GM21529 (cell line): ENCODE measurements around the gene KIF3A.
"Not testable (repeated sequence)": the region's sequence is repeated elsewhere in the genome, so short reads cannot be mapped to it uniquely, and the experiment has no call there.

Experiments
- ATAC-seq: cut with Tn5 transposase; IDR thresholded peaks from one replicate; pipeline ENCODE4 v1.9.1; 2021; ENCODE audit not compliant: unreplicated experiment

Gene KIF3A

DNA sequence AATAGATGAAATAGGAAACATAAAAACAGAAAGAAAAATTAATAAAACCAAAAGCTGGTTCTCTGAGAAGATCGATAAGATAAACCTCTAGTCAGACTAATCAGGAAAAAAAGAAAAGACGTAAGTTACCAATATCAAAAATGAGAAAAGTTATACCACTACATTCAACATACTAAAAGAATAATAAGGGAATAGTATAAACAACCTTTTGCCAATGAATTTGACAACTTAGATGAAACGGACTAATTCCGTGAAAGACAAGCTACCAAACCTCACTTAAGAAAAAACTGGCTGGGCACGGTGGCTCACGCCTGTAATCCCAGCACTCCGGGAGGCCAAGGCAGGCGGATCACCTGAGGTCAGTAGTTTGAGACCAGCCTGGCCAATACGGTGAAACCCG lies 7.5 kb downstream of the KIF3A start:
- ATAC-seq, result no peak

DNA sequence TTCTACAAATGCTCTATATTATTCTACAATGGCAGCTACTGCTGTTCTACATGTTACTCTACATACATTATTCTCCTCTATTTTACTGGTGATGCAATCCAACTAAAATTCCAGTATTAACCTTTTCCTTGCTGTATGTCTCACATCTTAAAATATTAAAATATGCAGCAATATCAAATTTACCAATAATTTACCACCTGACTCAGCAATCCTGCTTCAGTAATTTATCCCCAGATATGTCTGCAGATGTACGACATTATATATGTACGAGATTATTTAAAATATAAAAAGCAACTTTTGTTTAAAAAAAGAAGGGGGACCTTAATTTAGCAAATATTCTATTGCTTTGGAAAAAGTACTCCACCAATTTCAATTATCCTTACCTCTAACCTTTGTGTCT lies 11.6 kb downstream of the KIF3A start:
- no peak for ATAC-seq

DNA sequence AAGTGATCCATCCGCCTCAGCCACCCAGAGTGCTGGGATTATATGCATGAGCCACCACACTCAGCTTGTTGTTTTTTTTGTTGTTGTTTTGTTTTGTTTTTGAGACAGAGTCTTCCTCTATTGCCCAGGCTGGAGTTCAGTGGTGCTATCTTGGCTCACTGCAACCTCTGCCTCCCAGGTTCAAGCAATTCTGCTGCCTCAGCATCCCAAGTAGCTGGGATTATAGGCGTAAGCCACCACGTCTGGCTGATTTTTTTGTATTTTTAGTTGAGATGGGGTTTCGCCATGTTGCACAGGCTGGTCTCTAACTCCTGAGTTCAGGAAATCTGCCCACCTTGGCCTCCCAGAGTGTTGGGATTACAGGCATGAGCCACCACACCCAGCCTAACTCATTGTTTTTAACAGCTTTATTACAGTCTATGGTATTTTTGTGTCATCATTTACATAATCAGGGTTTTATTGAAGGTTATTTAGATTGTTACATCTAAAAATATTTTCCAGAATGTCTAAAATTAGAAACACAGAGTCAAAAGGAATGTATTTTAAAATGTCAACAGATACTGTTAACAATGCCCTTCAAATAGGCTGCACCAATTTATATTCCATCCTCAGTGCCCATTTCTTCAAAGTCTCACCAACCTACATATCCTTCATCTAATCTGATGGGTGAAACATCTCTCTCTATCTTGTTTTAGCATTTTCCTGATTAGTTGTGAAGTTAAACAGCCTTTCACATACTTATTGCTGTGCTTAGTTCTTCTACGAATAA lies 18.6 kb downstream of the KIF3A start:
- ATAC-seq, result no peak

DNA sequence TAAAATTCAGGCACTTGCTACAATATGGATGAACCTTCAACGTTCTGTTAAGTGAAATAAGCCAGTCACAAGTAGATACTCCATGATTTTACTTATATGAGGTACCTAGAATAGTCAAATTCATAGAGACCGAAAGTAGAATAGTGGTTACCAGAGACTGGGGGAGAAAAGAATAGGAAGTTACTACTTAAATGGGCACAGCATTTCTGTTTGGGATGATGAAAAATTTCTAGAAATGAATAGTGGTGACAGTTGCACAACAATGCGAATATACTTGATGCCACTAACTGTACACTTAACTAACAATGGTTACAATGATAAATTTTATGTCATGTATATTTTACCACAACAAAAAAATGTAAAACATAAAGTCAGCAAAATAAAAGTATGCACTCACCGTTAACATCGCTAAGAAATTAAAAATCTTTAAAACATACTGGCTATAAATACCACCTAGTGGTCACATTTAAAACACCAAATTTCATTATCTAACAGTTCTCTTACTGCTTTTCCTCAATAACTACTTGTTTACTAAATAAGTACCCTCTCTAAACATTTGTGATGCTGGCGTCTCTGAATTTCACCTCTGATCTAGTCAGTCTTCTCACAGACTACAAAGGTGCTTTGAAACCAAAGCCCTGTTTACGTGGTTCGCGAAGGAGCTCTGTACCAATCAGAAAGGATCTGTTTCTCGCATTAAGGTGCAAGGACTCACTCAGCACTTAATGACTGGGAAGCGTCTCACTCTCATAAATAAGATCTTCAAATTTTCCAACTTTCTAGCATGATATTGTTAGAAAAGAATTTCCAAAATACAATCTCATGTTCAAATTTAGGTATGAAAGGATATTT lies 22.7 kb downstream of the KIF3A start:
- no peak for ATAC-seq

DNA sequence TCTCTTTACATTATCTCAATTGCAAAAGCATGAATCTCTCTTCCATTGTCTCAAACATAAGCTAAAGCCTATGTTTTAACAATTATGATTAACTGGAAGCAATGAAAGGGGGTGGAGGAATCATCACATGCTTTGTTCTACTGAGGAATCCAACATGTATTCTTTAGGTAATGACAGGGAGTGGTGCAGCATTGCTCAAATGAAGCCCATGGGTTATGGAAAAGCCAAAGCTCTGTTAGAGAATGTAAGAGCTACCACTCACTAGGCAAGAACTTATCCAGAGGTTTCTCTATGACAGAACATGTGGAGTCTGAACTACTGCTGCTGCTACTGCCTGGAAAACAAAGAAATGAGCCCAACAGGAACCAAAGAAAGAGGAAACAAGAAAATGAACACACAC lies 28.7 kb downstream of the KIF3A start:
- no peak for ATAC-seq

DNA sequence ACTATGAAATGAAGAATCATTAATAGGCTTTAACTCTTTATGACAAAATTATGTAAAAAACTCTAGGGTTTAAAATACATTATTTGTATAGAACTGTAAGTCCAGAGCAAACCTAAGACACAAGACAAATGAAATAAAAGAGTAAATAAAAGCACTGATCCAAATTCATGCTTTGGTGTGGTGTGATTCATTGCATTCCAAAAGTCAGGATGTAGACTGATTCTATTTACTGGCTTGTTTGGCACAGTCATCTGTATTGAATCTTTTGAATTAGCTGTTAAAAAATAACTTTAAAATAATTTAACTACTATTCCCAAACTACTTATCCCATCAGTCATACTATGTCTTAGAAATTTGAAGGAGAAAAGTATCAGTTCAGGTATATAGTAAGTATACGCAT lies 32.5 kb downstream of the KIF3A start:
- no peak for ATAC-seq

DNA sequence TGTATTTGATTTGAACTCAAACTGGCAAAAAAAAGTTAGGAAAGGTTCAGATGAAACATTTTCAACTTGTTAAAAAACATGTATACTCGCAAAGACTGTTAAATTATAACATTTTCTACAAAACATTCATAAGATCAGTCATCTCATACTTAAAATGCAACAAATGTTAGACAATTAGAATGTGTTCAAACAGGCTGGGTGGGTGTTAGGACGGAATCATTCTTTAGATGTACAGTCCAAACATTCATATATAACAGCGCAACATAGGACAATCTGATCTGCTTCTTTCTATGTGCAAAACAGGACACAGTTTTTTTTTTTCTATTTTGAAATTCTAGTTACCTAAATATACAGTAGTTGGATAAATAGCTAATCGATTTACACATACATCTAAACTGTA lies 41.4 kb downstream of the KIF3A start:
- ATAC-seq, result no peak

DNA sequence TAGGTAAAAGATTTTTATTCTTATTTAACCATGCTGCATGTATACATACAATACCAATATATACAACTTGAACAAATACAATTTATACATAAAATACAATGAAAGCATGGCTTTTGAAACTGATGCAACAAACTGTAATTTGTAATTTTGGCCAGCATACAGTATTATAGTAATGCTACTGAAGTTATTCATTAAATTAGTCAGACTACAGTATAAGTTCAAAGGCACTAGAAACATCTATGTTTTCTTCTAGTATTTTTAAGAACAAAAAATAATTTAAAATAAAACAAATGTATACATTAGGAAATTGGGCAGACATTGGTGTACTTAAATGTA lies 44.7 kb downstream of the KIF3A start:
- no peak for ATAC-seq

DNA sequence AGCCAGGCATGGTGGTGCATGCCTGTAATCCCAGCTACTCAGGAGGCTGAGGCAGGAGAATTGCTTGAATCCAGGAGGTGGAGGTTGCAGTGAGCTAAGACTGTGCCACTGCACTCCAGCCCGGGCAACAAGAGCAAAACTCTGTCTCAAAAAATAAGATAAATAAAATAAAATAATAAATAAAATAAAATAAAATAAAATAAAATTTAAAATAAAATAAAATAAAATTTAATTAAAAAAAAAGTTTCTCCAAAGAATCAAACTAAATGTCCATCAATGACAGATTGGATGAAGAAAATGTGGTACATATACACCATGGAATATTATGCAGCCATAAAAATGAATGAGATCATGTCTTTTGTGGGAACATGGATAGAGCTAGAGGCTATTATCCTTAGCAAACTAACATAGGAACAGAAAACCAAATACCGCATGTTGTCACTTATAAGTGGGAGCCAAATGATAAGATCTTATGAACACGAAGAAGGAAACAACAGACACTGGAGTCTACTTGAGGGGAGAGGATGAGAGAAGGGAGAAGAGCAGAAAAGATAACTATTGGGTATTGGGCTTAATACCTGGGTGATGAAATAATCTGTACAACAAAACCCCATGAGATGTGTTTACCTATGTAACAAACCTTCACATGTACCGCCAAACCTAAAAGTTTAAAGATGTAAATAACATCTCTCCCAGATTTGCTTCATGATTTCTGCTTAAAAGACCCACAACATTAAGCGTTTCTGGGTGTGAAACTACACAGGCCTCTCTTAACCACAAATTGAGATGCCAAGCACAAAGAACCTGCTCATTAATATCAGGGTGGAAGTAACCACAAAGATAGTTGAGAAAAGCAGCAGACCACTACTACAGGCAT lies 45.4 kb downstream of the KIF3A start:
- not testable (repeated sequence) for ATAC-seq

DNA sequence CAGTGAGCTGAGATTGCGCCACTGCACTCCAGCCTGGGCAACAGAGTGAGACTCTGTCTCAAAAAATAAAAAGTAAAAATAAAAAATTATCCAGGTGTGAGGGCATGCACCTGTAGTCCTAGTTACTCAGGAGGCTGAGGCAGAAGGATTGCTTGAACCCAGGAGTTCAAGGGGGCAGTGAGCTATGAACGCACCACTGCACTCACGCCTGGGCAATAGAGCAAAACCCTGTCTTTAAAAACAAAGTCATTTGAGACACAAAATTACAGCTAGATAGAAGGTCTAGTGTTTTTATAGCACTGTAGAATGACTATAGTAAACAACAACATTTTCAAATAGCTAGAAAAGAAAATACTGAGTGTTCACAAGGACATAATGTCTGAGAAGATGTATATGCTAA lies 47.2 kb downstream of the KIF3A start:
- no peak for ATAC-seq

DNA sequence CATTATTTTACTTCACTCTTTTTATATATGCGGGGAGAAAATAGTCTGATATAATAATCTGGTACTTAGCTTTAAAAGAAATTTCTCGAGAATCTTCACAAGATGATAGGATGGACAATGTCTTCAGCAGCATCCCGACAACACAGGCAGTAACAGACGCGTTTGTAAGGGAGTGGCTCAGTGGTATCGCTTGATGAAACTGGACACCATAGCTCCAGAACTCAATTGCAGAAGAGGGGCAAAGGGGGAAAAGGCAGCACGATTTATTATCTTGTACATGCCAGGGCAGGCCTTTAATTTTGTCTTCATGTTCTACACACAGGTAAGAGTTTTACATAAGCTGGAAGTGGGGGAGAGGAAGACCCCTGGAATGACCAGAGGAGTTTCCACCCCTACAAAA lies 47.8 kb downstream of the KIF3A start:
- ATAC-seq, result no peak

DNA sequence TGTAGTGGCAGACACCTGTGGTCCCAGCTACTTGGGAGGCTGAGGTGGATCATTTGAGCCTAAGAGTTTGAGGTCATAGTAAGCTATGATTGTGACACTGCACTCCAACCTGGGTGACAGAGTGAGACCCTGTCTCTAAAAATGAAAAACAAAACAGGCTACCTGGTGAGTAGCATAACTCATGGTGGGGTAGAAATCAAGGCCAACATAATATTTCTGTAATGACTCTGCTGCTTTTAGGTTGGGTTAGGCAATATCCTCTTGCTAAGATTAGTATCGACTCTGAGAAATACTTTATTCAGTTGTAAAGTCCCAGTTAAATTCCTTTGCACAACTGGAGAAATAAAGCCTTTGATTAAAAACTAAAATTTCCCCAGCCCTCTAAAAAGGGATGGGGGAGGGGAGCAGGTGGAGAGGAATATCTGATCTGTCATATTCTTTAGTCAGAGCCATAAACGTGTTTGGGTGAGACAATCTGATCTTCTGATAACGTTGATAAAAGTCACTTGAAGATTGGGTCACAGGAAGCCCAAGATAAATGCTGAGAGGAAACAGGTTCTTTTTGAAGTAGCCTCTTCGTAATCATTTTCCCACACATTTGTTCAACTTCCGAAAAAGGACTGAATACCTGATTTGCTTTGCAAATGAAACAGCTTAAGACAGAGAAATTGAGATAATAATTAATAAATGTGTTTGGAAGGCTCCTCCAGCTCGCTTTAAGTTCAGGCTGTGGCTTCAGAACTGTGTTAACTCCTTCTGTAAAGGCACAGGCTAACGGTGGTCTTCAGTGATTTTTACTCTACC lies 48.6 kb downstream of the KIF3A start:
- ATAC-seq, result no peak

DNA sequence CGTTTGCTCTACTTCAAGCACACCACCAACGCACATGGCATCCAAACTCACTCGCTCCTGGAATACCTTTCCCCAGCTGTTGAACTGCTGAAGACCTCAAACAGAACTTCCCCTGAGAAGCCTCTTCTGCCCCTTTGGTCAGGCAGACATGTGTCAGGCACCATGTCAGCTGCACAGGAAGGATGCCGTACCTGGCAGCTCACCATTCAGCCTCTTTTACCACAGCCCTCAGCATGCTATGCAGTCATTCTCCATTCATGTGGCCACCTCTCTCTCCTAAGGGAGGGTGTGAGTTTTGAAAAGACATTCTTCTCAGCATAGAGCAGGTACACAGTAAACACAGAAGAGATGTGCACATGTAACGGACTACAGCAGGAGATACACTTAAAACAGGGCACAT lies 49.4 kb downstream of the KIF3A start:
- no peak for ATAC-seq

DNA sequence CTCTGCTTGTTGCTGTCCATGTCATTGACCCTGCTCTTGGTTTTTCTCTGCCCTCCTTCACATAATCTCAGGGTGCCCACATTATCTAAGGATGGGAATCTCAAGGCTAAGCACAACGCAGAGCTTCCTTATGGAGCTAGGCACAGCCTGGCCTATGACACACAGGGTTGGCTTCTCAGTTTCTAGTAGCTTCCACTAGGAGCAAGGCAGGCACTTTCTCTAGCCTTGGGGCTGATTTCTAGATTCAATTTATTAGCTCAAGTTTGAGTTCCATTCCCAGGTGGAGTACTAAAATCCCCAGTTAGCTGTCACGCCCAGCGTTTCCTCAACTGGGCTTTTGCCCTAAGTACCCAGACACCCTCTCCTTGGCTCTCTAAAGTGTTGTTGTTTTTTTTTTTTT lies 51.2 kb downstream of the KIF3A start:
- no peak for ATAC-seq

DNA sequence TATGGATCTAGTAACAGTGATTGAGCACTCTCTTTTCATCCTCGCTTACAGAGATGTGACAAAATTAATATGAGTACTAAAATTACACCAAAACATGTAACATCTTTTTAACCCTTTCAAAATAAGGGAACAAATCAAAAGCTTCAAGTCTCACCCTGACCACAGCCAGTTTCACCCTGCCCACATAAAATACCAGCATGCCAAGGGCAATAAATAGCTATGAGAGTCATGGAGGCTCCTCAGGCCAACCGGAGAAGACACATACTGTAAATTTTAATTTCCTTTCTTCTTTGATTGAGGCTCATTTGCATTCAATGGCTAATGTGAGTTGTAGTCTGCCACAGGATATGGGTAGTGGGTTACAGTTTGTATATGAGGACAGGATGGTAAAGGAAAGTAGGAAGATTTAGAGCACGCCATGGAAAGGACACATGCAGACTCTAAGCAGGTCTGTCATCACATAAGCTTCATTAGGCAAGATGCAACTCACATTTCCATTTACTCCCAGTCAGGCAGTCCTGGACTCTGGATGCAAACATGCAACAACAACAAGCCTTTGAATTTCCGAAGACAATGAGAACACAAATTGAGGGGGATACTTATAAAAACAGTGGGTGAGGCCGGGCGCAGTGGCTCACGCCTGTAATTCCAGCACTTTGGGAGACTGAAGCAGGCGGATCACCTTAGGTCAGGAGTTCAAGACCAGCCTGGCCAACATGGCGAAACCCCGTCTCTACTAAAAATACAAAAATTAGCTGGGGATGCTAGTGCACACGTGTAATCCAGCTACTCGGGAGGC lies 52.2 kb downstream of the KIF3A start:
- ATAC-seq, result no peak

DNA sequence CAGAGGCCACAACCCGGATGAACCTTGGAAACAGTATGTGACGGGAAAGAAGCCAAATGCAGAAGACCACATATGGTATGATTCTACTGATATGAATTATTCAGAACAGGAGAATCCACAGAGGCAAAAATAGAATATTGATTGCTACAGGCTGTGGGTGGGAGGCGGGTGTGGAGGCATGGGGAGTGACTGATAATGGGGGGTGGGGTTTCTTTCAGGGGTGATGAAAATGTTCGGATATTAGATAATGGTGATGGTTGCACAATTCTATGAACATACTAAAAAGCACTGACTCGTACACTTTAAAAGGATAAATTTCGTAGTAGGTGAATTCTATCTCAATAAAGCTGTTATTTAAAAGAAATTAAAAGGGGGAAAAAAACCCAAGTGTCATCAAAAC lies 52.9 kb downstream of the KIF3A start:
- no peak for ATAC-seq

DNA sequence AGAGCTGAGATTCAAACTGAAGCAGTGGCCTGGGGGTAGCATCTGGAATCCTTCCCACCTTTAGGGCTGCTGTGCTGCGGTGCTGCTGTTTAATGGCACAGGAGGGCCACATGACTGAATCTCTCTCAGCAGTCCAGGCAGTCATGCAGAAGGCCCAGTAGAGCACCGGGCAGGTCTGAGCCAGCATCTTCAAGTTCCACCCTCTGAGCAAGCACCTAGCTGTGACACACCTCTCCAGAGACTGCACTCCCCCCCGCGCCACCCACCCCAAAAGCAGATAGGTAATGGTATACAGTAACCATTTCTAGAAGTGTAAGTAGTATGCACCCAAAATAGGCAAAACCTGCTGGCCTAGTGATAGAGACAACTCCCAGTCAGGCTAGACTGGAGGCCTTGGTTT lies 55.4 kb downstream of the KIF3A start:
- no peak for ATAC-seq

DNA sequence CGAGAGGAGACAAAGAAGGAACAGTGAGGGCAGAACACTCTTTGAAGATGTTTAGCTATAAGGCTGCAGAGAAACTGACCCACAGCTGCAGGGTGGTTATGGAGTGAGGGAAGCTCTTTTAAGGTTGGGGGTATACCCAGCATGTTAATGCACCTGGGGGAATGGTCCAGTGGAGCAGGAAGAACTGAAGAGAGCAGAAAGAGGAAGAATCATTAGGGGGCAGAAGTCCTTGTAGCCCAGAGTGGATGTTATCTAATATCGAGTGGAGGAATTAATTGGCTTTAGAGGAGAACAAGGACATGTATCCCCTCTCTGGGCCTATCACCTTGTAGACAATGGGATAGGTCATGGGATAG lies 55.9 kb downstream of the KIF3A start:
- ATAC-seq, result no peak

DNA sequence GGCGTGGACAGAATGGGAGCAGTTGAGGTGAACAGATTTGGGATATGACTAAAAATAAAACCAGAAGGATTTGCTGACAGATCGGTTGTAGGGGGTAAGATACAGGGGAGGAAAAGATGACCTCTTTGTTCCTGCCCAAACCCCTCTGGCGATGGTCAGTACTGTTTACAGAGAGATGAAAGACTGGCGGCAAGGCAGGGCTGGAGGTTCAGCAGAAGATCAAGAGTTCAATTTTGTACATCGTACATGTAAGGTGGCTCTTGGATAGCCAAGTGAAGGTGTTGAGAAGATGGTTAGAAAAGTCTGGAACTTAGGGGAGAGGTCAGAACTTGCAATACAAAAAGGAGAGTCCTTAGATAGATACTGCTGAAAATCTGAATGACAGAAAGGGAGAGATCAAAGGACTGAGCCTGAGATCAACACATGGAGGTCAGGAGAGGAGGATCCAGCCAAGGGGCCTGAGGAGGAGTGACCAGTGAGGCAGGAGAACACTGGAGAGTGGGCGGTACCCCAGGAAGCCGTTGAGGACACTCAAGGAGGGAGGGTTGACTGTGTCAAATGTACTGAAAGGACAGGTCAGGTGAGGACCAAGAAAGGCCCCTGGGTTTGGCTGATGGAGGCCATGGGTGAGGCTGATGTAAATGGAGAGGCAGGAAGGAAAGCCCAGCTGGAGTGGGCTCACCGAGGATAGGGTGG lies 56.4 kb downstream of the KIF3A start:
- ATAC-seq, result no peak
